GM12878 (cell line): ENCODE results near the gene SH2B2. TPM values are rescaled to one million over a fixed set of nuclear protein-coding genes. Genes with fewer than 3 reads are reported as not detected.

ENCODE experiments used
- ATAC-seq: fragments of 200-7000 bp; cut with Tn5 transposase; 3 replicates; pipeline ENCODE4 v1.9.1; 2020; ENCODE audit warnings: mild to moderate bottlenecking, moderate library complexity
- BruUV-seq: library from RNA; stranded (reverse); fragments of 400-500 nt; replicated peaks from 2 replicates; lab custom pipeline; 2021; lab: Mats Ljungman, UMichigan
- CTCF ChIA-PET: fragments of 300-600 bp; sonication (Branson Sonifier 250); formaldehyde crosslinking; extraction: SDS; loops from one replicate; lab custom pipeline; 2021; ENCODE audit warnings: inconsistent platforms; lab: Yijun Ruan, JAX
- POLR2A ChIA-PET: fragments of 350-600 bp; formaldehyde crosslinking; extraction: SDS; loops from one replicate; lab custom pipeline; 2021; ENCODE audit warnings: inconsistent platforms; lab: Charles Lee
- RAD21 ChIA-PET: fragments of 300-600 bp; sonication (Branson Sonifier 250); formaldehyde crosslinking; loops from one replicate; lab custom pipeline; 2023; ENCODE audit warnings: antibody characterized with exemption; ENCODE audit not compliant: unreplicated experiment; lab: Charles Lee
- SMC1A ChIA-PET: fragments of 300-600 bp; sonication (Branson Sonifier 250); formaldehyde crosslinking; loops from one replicate; lab custom pipeline; 2023; ENCODE audit not compliant: unreplicated experiment, uncharacterized antibody; lab: Charles Lee
- DNase-seq: peaks from one replicate; pipeline ENCODE4 v3.0.0-alpha.2; 2011; ENCODE audit warnings: low read depth, low spot score
- FAIRE-seq: peaks from 3 replicates; lab custom pipeline; 2011; peaks lifted over from hg19 to GRCh38; lab: Jason Lieb, UNC
- H2AFZ ChIP-seq: 2 replicates; pipeline ENCODE4 v1.6.0; 2011; ENCODE audit warnings: low read depth, low read length, control low read depth; ENCODE audit not compliant: control insufficient read depth
- H3K27ac ChIP-seq: 2 replicates; pipeline ENCODE4 v1.5.1; 2011; ENCODE audit warnings: control low read depth; ENCODE audit not compliant: control insufficient read depth, insufficient read depth
- H3K27me3 ChIP-seq, 2 experiments: replicated peaks in 1 of 2; 2 replicates each; pipeline versions ENCODE4 v1.6.0 to v1.6.1; 2011; ENCODE audit warnings: low read length in 1 of 2; ENCODE audit not compliant: control insufficient read depth in 2 of 2, insufficient read depth in 2 of 2
- H3K36me3 ChIP-seq, 2 experiments: 2 replicates each; pipeline ENCODE4 v1.5.1; 2011; ENCODE audit warnings: low read length in 1 of 2; ENCODE audit not compliant: control insufficient read depth in 2 of 2, insufficient read depth in 2 of 2
- H3K4me1 ChIP-seq: 2 replicates; pipeline ENCODE4 v1.6.1; 2011; ENCODE audit warnings: mild to moderate bottlenecking, low read length, moderate library complexity, mixed read lengths; ENCODE audit not compliant: control insufficient read depth, insufficient read depth
- H3K4me2 ChIP-seq: 2 replicates; pipeline ENCODE4 v1.6.0; 2011; ENCODE audit warnings: control low read depth; ENCODE audit not compliant: control insufficient read depth, insufficient read depth
- H3K4me3 ChIP-seq: fragments of 200-600 bp; sonication (generic); 2 replicates; pipeline ENCODE4 v1.5.1; 2016
- H3K79me2 ChIP-seq: 2 replicates; pipeline ENCODE4 v1.6.0; 2011; ENCODE audit warnings: low read length; ENCODE audit not compliant: control insufficient read depth, insufficient read depth
- H3K9ac ChIP-seq: 2 replicates; pipeline ENCODE4 v1.8.0; 2011; ENCODE audit warnings: low read length, control low read depth, mixed read lengths; ENCODE audit not compliant: control insufficient read depth, insufficient read depth
- H3K9me3 ChIP-seq: replicated peaks from 3 replicates; pipeline ENCODE4 v1.5.1; 2011; ENCODE audit warnings: mild to moderate bottlenecking, low read length; ENCODE audit not compliant: control insufficient read depth, insufficient read depth
- H4K20me1 ChIP-seq: 2 replicates; pipeline ENCODE4 v1.6.0; 2011; ENCODE audit not compliant: control insufficient read depth, insufficient read depth
- ATF7 ChIP-seq: fragments of 450-650 bp; IDR thresholded peaks from 2 replicates; pipeline ENCODE4 v1.6.1; 2016; ENCODE audit warnings: low read depth, mild to moderate bottlenecking
- CHD4 ChIP-seq: fragments of 200-600 bp; sonication (generic); IDR thresholded peaks from 2 replicates; pipeline ENCODE4 v1.6.1; 2016; ENCODE audit warnings: mild to moderate bottlenecking
- DPF2 ChIP-seq: fragments of 450-650 bp; IDR thresholded peaks from 2 replicates; pipeline ENCODE4 v1.6.1; 2017; ENCODE audit warnings: mild to moderate bottlenecking
- HDAC6 ChIP-seq: fragments of 200-600 bp; sonication (generic); IDR thresholded peaks from one replicate; pipeline ENCODE4 v1.8.0; 2017; ENCODE audit warnings: antibody characterized with exemption; ENCODE audit not compliant: unreplicated experiment
- IKZF1 ChIP-seq: fragments of 450-650 bp; conservative IDR thresholded peaks from 2 replicates; pipeline ENCODE4 v1.6.1; 2017; ENCODE audit warnings: antibody characterized with exemption, mild to moderate bottlenecking
- JUNB ChIP-seq: IDR thresholded peaks from 2 replicates; pipeline ENCODE4 v1.6.1; 2016; ENCODE audit warnings: antibody characterized with exemption, mild to moderate bottlenecking
- NR2C2 ChIP-seq: IDR thresholded peaks from 2 replicates; pipeline ENCODE4 v1.6.1; 2011; ENCODE audit warnings: borderline replicate concordance, low read depth; ENCODE audit not compliant: control insufficient read depth, insufficient read length
- POLR2A ChIP-seq: IDR thresholded peaks from 2 replicates; pipeline ENCODE4 v1.6.1; 2011; ENCODE audit warnings: low read depth, mild to moderate bottlenecking, low read length
- SREBF1 ChIP-seq: IDR thresholded peaks from 2 replicates; pipeline ENCODE4 v1.6.1; 2012; ENCODE audit warnings: mild to moderate bottlenecking, low read length
- TARDBP ChIP-seq: IDR thresholded peaks from 2 replicates; pipeline ENCODE4 v1.6.1; 2016; ENCODE audit warnings: borderline replicate concordance
- TCF7 ChIP-seq: IDR thresholded peaks from 2 replicates; pipeline ENCODE4 v1.6.1; 2014; ENCODE audit warnings: antibody characterized with exemption, borderline replicate concordance
- YBX1 ChIP-seq: fragments of 450-650 bp; IDR thresholded peaks from 2 replicates; pipeline ENCODE4 v1.6.1; 2016; ENCODE audit warnings: antibody characterized with exemption
- WGBS: methylation state at CpG from one replicate; pipeline ENCODE4 v1.1.6; 2016; ENCODE audit warnings: low lambda C conversion rate; ENCODE audit not compliant: insufficient replicate concordance, insufficient coverage; ENCODE audit errors: missing lambda C conversion rate; 5-methylcytosine and 5-hydroxymethylcytosine counted together
- in situ Hi-C: fragments of 300-500 bp; cut with MboI; formaldehyde crosslinking; loops from 9 replicates; pipeline ENCODE4 v1.14.3; 2018; ENCODE audit warnings: mixed read lengths
- intact Hi-C: fragments of 100-400 bp; cut with micrococcal nuclease; formaldehyde crosslinking; loops from one replicate; pipeline ENCODE4 v1.14.2; 2022; ENCODE audit not compliant: unreplicated experiment
- polyA plus RNA-seq, 11 experiments: library from polyadenylated mRNA; depleted of rRNA in 4 of 11; unstranded in 6 of 11; stranded (reverse) in 5 of 11; fragments of >200 nt; fragmentation: Nextera tagmentation in 4 of 11; fragmentation: Illumina TruSeq in 1 of 11; extraction: Ambion mirVana in 4 of 11; extraction: Trizol in 1 of 11; gene quantifications; 1 replicate in 1 of 11; 2 replicates in 10 of 11; pipeline versions ENCODE4 v1.2.1 to v1.2.3, GENCODE V29; 2011 to 2016; ENCODE audit warnings: inconsistent platforms in 2 of 11, missing spikeins in 2 of 11, low read depth in 1 of 11
- total RNA-seq, 4 experiments: library from RNA; depleted of rRNA in 3 of 4; stranded (reverse); fragments of >200 nt in 3 of 4; fragmentation: Illumina TruSeq in 1 of 4; extraction: Trizol in 1 of 4; gene quantifications; 2 replicates each; pipeline versions ENCODE4 v1.2.1 to v1.2.3, GENCODE V29; 2013 to 2021
- TF ChIP-seq, protein P1 (sequence below): IDR thresholded peaks from 2 replicates; pipeline ENCODE4 v1.6.1; 2012; ENCODE audit warnings: low read depth, low read length, improper control_type of control experiment
- TF ChIP-seq, protein P2 (sequence below): fragments of 450-650 bp; IDR thresholded peaks from 2 replicates; pipeline ENCODE4 v1.6.1; 2017; ENCODE audit warnings: mild to moderate bottlenecking, moderate library complexity

SH2B2 gene
- total and polyA plus RNA-seq, 10 of the 15 experiments (the other 5 are each of a cell fraction or from before 2014, with no cell fraction given), result 0.13 to 55.1 (median 7.4) TPM; not detected in 1

DNA sequence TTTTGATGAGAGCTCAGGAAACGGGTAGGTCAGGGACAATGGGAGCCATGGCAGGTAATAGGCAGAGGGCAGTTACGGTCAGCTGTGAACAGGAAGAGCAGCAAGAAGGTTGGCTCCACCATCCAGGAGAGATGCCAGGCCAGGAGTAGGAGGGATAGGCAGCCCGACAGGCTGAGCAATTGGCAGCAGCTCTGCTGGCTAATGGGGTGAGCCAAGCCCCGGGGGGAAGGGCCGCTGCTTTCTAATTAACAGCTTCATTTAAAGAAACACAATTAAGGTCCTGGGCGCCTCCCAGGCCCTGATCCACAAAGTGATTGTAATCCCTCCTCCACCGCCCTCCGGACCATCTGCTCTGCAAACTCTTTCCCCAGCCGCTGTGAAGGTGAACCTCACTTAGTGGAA is 23.7 kb downstream of the SH2B2 start:
- Histone ChIP-seq H3K4me1 (peaks cover 42% of the 10 kb centered on the region), H3K27me3 (no peaks in the 10 kb centered on the region), H2AFZ (no peak overlapping the region), H3K9ac (no peak overlapping the region), H3K79me2 (peaks cover 14% of the 10 kb centered on the region), H3K4me3 (no peak overlapping the region), H3K9me3 (no peaks in the 10 kb centered on the region; the same call in 2 of the 3 replicates), H3K36me3 (peaks cover 20 to 24% of the 10 kb centered on the region in 2 experiments), H4K20me1 (no peaks in the 10 kb centered on the region), H3K27ac (no peak overlapping the region; the same call in 1 of the 2 replicates), H3K4me2 (no peak overlapping the region)
- CTCF ChIA-PET, result interaction anchor here (0.6 kb wide), 1 partner anchor 133 kb away, joined by 3 read pairs; no protein-coding TSS in a partner anchor
- DNase-seq, result no peak
- SMC1A ChIA-PET, result interaction anchor here (0.6 to 2.3 kb wide), 5 partner anchors 12 to 134 kb away, joined by 3 to 6 read pairs (median 3); no protein-coding TSS in a partner anchor
- POLR2A ChIA-PET, result interaction anchor here (0.5 to 1.1 kb wide), 2 partner anchors 53 to 288 kb away, joined by 3 read pairs; no protein-coding TSS in a partner anchor
- RAD21 ChIA-PET, result no interaction called here
- in situ Hi-C loops (no loop called here), intact Hi-C loops (no loop called here)
- ATAC-seq, result no peak
- TF ChIP-seq, protein P1, sequence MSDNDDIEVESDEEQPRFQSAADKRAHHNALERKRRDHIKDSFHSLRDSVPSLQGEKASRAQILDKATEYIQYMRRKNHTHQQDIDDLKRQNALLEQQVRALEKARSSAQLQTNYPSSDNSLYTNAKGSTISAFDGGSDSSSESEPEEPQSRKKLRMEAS, result no peak
- TF ChIP-seq ATF7, result no peak
- TF ChIP-seq POLR2A, result 0 out of 2 replicates have a peak, but pooled peaks have one; percentile 26
- TF ChIP-seq JUNB, result no peak
- 99% methylated on average over 9 of the region's 9 CpGs for WGBS
- no TSS peak for BruUV-seq
- FAIRE-seq, result no peak

DNA sequence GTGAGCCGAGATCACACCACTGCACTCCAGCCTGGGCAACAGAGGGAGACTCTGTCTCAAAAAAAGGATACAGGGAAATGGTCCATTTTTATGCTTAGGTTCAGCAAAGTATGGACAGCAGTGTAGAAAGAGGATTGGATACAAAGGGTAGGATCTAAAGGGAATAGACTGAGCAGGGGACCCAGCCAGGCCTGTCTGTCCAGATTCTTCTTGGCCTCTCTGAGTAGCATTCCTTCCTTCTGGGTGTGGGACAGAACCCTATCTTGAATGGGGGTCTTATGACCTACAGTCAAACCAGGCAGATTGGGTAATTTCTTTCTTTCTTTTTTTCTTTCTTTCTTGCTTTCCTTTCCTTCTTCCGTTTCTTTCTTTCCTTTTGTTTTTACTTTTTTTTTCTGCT is 25.6 kb downstream of the SH2B2 start:
- H3K4me2 ChIP-seq, result no peak overlapping the region
- H3K9ac ChIP-seq, result no peak overlapping the region
- ATAC-seq (no peak), DNase-seq (no peak), FAIRE-seq (no peak)
- POLR2A ChIA-PET, result interaction anchor here (0.7 kb wide), 1 partner anchor 16 kb away, joined by 3 read pairs; no protein-coding TSS in a partner anchor
- peaks cover 8% of the 10 kb centered on the region for H3K79me2 ChIP-seq
- intact Hi-C loops, result no loop called here
- H3K9me3 ChIP-seq, result no peaks in the 10 kb centered on the region; the same call in 2 of the 3 replicates
- in situ Hi-C loops, result no loop called here
- BruUV-seq, result no TSS peak
- H3K4me1 ChIP-seq, result peaks cover 24% of the 10 kb centered on the region
- H2AFZ ChIP-seq, result no peak overlapping the region
- peaks cover 23 to 26% of the 10 kb centered on the region in 2 experiments for H3K36me3 ChIP-seq
- SMC1A ChIA-PET, result interaction anchor here (1.5 kb wide), 1 partner anchor 27 kb away, joined by 3 read pairs; no protein-coding TSS in a partner anchor
- 16% methylated on average over 2 of the region's 2 CpGs for WGBS
- no peaks in the 10 kb centered on the region; the same call in 1 of the 2 replicates for H4K20me1 ChIP-seq
- H3K27me3 ChIP-seq, result no peaks in the 10 kb centered on the region
- H3K27ac ChIP-seq, result no peak overlapping the region
- RAD21 ChIA-PET, result interaction anchor here (1.2 kb wide), 1 partner anchor 23 kb away, joined by 4 read pairs; no protein-coding TSS in a partner anchor
- no peak overlapping the region for H3K4me3 ChIP-seq
- CTCF ChIA-PET, result interaction anchor here (0.7 to 1.1 kb wide), 2 partner anchors 24 to 32 kb away, joined by 3 read pairs; no protein-coding TSS in a partner anchor
- TF ChIP-seq NR2C2 (no peak), TCF7 (no peak), DPF2 (no peak), CHD4 (no peak), YBX1 (no peak), SREBF1 (no peak), TARDBP (no peak), HDAC6 (no peak), IKZF1 (no peak)
- TF ChIP-seq, protein P2, sequence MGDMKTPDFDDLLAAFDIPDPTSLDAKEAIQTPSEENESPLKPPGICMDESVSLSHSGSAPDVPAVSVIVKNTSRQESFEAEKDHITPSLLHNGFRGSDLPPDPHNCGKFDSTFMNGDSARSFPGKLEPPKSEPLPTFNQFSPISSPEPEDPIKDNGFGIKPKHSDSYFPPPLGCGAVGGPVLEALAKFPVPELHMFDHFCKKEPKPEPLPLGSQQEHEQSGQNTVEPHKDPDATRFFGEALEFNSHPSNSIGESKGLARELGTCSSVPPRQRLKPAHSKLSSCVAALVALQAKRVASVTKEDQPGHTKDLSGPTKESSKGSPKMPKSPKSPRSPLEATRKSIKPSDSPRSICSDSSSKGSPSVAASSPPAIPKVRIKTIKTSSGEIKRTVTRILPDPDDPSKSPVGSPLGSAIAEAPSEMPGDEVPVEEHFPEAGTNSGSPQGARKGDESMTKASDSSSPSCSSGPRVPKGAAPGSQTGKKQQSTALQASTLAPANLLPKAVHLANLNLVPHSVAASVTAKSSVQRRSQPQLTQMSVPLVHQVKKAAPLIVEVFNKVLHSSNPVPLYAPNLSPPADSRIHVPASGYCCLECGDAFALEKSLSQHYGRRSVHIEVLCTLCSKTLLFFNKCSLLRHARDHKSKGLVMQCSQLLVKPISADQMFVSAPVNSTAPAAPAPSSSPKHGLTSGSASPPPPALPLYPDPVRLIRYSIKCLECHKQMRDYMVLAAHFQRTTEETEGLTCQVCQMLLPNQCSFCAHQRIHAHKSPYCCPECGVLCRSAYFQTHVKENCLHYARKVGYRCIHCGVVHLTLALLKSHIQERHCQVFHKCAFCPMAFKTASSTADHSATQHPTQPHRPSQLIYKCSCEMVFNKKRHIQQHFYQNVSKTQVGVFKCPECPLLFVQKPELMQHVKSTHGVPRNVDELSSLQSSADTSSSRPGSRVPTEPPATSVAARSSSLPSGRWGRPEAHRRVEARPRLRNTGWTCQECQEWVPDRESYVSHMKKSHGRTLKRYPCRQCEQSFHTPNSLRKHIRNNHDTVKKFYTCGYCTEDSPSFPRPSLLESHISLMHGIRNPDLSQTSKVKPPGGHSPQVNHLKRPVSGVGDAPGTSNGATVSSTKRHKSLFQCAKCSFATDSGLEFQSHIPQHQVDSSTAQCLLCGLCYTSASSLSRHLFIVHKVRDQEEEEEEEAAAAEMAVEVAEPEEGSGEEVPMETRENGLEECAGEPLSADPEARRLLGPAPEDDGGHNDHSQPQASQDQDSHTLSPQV, result no peak
